SU-DHL-6 (cell line): ENCODE measurements around the gene RPS6KA3.

Source experiments
- H2AFZ ChIP-seq: fragments of 200-600 bp; sonication (generic); 2 replicates; pipeline ENCODE4 v1.6.1; 2014; ENCODE audit warnings: low read depth, mild to moderate bottlenecking, moderate library complexity, mixed read lengths, antibody characterized with exemption, low read length; ENCODE audit not compliant: severe bottlenecking
- H3F3A ChIP-seq: fragments of 200-600 bp; shearing (Covaris generic); 2 replicates; pipeline ENCODE4 v1.6.0; 2016; ENCODE audit warnings: antibody characterized with exemption, mild to moderate bottlenecking; ENCODE audit not compliant: insufficient read depth
- H3K27ac ChIP-seq: fragments of 200-600 bp; sonication (generic); 2 replicates; pipeline ENCODE4 v1.5.1; 2016; ENCODE audit warnings: low read depth, mild to moderate bottlenecking, low read length, moderate library complexity, mixed read lengths
- H3K27me3 ChIP-seq: fragments of 200-600 bp; sonication (generic), shearing (Covaris generic); 2 replicates; pipeline ENCODE4 v1.6.0; 2014; ENCODE audit warnings: mild to moderate bottlenecking, low read length
- H3K36me3 ChIP-seq: fragments of 200-600 bp; sonication (generic); 2 replicates; pipeline ENCODE4 v1.6.1; 2014; ENCODE audit warnings: mild to moderate bottlenecking, low read length, mixed read lengths
- H3K4me2 ChIP-seq: fragments of 300-600, 200-600 bp; shearing (Covaris generic), sonication (generic); 2 replicates; pipeline ENCODE4 v1.6.0; 2014; ENCODE audit warnings: low read length, low read depth, mild to moderate bottlenecking; ENCODE audit not compliant: poor library complexity, severe bottlenecking
- H3K4me3 ChIP-seq: fragments of 200-600 bp; sonication (generic); 2 replicates; pipeline ENCODE4 v1.5.1; 2014; ENCODE audit warnings: antibody characterized with exemption, low read length, mild to moderate bottlenecking, mixed read lengths; ENCODE audit not compliant: insufficient read depth, poor library complexity, severe bottlenecking
- H3K79me2 ChIP-seq: fragments of 200-600 bp; sonication (generic); 2 replicates; pipeline ENCODE4 v1.6.1; 2014; ENCODE audit warnings: mild to moderate bottlenecking, low read length, moderate library complexity; ENCODE audit not compliant: insufficient read depth
- H3K9ac ChIP-seq: fragments of 200-600 bp; sonication (generic); 2 replicates; pipeline ENCODE4 v1.7.0; 2014; ENCODE audit warnings: mild to moderate bottlenecking, low read length
- H3K9me2 ChIP-seq: fragments of 200-600 bp; sonication (generic); replicated peaks from 2 replicates; pipeline ENCODE4 v1.6.1; 2014; ENCODE audit warnings: low read length; ENCODE audit not compliant: insufficient read depth
- H3K9me3 ChIP-seq: fragments of 200-600 bp; sonication (generic); 2 replicates; pipeline ENCODE4 v1.6.1; 2014; ENCODE audit warnings: low read length, mixed read lengths; ENCODE audit not compliant: insufficient read depth
- H4K20me1 ChIP-seq: fragments of 200-600 bp; sonication (generic); 2 replicates; pipeline ENCODE4 v1.6.1; 2014; ENCODE audit warnings: low read depth, mild to moderate bottlenecking, antibody characterized with exemption, low read length, moderate library complexity, mixed read lengths
- EZH2phosphoT487 ChIP-seq: fragments of 200-600 bp; sonication (generic), shearing (Covaris generic); conservative IDR thresholded peaks from 2 replicates; pipeline ENCODE4 v1.6.1; 2018; ENCODE audit warnings: mild to moderate bottlenecking, antibody characterized with exemption, low read length, moderate library complexity, mixed read lengths
- TF ChIP-seq, protein P1 (sequence below): fragments of 200-600 bp; sonication (generic); IDR thresholded peaks from one replicate; pipeline ENCODE4 v1.5.1; 2017; ENCODE audit warnings: antibody characterized with exemption, mild to moderate bottlenecking, low read length, moderate library complexity; ENCODE audit not compliant: insufficient read depth, poor library complexity, severe bottlenecking

The RPS6KA3 gene

DNA sequence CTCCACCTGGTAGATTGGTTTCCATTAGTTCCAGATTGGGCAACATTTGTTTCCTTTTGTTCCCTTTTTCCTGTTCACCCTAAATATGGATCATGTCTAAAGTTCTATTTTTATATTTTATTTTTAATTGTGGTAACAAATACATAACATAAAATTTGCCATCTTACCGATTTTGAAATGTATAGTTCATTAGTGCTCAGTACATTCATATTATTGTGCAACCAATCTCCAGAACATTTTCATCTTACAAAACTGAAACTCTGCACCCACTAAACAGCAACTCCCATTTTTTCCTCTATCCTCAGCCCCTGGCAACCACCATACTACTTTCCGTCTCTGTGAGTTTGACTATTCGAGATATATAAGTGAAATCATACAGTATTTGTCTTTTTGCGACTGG, 14.2 kb upstream of the RPS6KA3 start:
- H3K9me3 ChIP-seq, result no peaks in the 10 kb centered on the region
- H4K20me1 ChIP-seq, result no peaks in the 10 kb centered on the region
- H3K9ac ChIP-seq, result no peak overlapping the region
- TF ChIP-seq, protein P1, sequence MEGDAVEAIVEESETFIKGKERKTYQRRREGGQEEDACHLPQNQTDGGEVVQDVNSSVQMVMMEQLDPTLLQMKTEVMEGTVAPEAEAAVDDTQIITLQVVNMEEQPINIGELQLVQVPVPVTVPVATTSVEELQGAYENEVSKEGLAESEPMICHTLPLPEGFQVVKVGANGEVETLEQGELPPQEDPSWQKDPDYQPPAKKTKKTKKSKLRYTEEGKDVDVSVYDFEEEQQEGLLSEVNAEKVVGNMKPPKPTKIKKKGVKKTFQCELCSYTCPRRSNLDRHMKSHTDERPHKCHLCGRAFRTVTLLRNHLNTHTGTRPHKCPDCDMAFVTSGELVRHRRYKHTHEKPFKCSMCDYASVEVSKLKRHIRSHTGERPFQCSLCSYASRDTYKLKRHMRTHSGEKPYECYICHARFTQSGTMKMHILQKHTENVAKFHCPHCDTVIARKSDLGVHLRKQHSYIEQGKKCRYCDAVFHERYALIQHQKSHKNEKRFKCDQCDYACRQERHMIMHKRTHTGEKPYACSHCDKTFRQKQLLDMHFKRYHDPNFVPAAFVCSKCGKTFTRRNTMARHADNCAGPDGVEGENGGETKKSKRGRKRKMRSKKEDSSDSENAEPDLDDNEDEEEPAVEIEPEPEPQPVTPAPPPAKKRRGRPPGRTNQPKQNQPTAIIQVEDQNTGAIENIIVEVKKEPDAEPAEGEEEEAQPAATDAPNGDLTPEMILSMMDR, result no peak
- no peak for TF ChIP-seq EZH2phosphoT487
- no peak overlapping the region for H3K27ac ChIP-seq
- no peaks in the 10 kb centered on the region for H3K36me3 ChIP-seq
- H3K79me2 ChIP-seq, result no peaks in the 10 kb centered on the region
- H3K4me3 ChIP-seq, result no peak overlapping the region
- H3K4me2 ChIP-seq, result no peak overlapping the region
- no peaks in the 10 kb centered on the region for H3K27me3 ChIP-seq
- H2AFZ ChIP-seq, result no peak overlapping the region
- no peaks in the 10 kb centered on the region for H3F3A ChIP-seq
- H3K9me2 ChIP-seq, result no peaks in the 10 kb centered on the region

DNA sequence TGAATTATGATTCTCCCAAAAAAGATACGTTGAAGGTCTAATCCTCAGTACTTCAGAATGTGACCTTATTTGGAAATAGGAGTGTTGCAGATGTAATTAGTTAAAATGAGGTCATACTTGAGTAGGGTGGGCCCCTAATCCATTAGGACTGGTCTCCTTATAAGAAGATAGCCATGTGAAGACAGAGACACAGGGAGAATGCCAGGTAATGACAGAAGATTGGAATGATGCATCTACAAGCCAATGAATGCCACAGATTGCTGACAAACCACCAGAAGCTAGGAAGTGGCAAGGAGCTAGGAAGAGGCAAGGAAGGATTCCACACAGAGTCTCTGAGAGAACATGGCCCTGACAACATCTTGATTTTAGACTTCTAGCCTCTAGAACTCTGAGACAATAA, 7.4 kb upstream of the RPS6KA3 start:
- no peaks in the 10 kb centered on the region for H3K9me2 ChIP-seq
- no peaks in the 10 kb centered on the region for H3K36me3 ChIP-seq
- H3K9ac ChIP-seq, result no peak overlapping the region
- H2AFZ ChIP-seq, result no peak overlapping the region
- no peak overlapping the region for H3K4me2 ChIP-seq
- no peaks in the 10 kb centered on the region for H3K79me2 ChIP-seq
- H3K27me3 ChIP-seq, result no peaks in the 10 kb centered on the region
- no peaks in the 10 kb centered on the region for H3F3A ChIP-seq
- no peak overlapping the region for H3K27ac ChIP-seq
- no peak overlapping the region for H3K4me3 ChIP-seq
- TF ChIP-seq EZH2phosphoT487, result no peak
- TF ChIP-seq, protein P1, result no peak
- no peaks in the 10 kb centered on the region for H4K20me1 ChIP-seq
- no peaks in the 10 kb centered on the region for H3K9me3 ChIP-seq

DNA sequence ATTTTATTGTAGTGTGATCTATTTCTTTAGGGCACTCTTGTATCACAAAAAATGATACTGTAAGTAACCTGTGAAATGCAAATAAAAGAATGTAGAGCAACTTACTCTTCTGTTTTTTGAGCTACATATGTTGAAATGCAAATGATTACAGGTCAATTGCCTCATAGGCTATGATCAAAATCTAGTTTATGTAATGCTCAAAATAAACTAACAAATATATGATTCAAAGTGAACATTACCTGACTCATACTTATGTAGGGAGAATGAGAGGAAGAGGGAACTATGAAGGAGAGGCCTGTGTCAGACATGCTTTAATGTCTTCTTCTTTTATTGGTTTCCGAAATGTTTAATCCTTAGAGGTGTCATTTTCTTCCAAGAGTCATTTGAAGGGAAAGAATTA, 5.0 kb upstream of the RPS6KA3 start:
- Histone ChIP-seq H3K4me2 (no peak overlapping the region), H3F3A (no peaks in the 10 kb centered on the region), H3K27me3 (no peaks in the 10 kb centered on the region), H3K9me3 (no peaks in the 10 kb centered on the region), H2AFZ (no peak overlapping the region), H4K20me1 (no peaks in the 10 kb centered on the region), H3K27ac (no peak overlapping the region), H3K4me3 (no peak overlapping the region), H3K79me2 (no peaks in the 10 kb centered on the region), H3K9ac (no peak overlapping the region), H3K9me2 (no peaks in the 10 kb centered on the region), H3K36me3 (no peaks in the 10 kb centered on the region)
- TF ChIP-seq, protein P1, result no peak
- no peak for TF ChIP-seq EZH2phosphoT487

DNA sequence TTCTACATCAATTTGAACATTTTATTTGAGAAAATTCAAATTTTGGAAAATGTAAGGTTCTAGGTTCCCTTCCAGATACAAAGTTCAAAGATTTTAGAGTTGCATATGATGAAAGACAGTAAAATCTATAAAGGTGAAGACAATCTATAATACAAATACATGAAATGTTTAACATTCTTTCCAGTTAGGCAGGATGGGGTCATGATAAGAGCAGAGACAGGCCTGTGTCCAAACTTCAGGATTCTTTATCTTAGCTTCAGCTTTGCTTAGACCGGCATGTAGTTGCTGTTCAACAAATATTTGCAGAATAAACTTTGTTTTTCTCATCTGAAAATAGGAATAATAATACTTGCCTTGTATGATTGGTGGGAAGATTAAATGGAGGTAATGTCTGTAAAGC, 4.5 kb upstream of the RPS6KA3 start:
- Histone ChIP-seq H2AFZ (no peak overlapping the region), H3K9ac (no peak overlapping the region), H3K9me3 (no peaks in the 10 kb centered on the region), H3K36me3 (no peaks in the 10 kb centered on the region), H3K27ac (no peak overlapping the region), H3K79me2 (peaks cover 1% of the 10 kb centered on the region; the same call in 1 of the 2 replicates), H3K4me3 (no peak overlapping the region), H3F3A (no peaks in the 10 kb centered on the region), H3K4me2 (no peak overlapping the region), H3K9me2 (no peaks in the 10 kb centered on the region), H4K20me1 (no peaks in the 10 kb centered on the region), H3K27me3 (no peaks in the 10 kb centered on the region)
- TF ChIP-seq EZH2phosphoT487, result no peak
- TF ChIP-seq, protein P1, result no peak
